Right lobe of liver (tissue), 6 donors: ENCODE results near the gene PLIN3. TPM values are rescaled to one million over a fixed set of nuclear protein-coding genes. Genes with fewer than 3 reads are reported as not detected.
"Not testable (repeated sequence)": the region's sequence is repeated elsewhere in the genome, so short reads cannot be mapped to it uniquely, and the experiment has no call there.

Experiments
- ATAC-seq, 4 donors: fragments of 200-7000 bp; cut with Tn5 transposase; one replicate each; pipeline ENCODE4 v1.9.1; 2020; ENCODE audit warnings: mild to moderate bottlenecking in 4 of 4, moderate library complexity in 4 of 4
- DNase-seq, 3 donors: peaks; one replicate each; pipeline ENCODE4 v3.0.0-alpha.2; 2020
- H3K27ac ChIP-seq, 3 donors: fragments of 200-600 bp; one replicate each; pipeline ENCODE4 v1.8.0; 2022
- H3K27me3 ChIP-seq, 2 donors: fragments of 200-600 bp; one replicate each; pipeline ENCODE4 v1.8.0; 2022
- H3K36me3 ChIP-seq, 4 donors: fragments of 200-600 bp; sonication (generic) in 1 of 4; one replicate each; pipeline versions ENCODE4 v1.5.1 to v1.8.0; 2017 to 2022; ENCODE audit warnings: control low read depth in 1 of 4
- H3K4me1 ChIP-seq, 4 donors: fragments of 200-600 bp; sonication (generic) in 1 of 4; one replicate each; pipeline versions ENCODE4 v1.5.1 to v1.8.0; 2017 to 2022; ENCODE audit warnings: control low read depth in 1 of 4
- H3K4me3 ChIP-seq, 3 donors: fragments of 200-600 bp; one replicate each; pipeline ENCODE4 v1.8.0; 2022
- H3K9me3 ChIP-seq, 4 donors: fragments of 200-600 bp; sonication (generic) in 1 of 4; one replicate each; pipeline versions ENCODE4 v1.5.1 to v1.8.0; 2017 to 2022; ENCODE audit warnings: control low read depth in 1 of 4
- CTCF ChIP-seq, 4 donors: fragments of 200-600 bp in 3 of 4; fragments of 450-650 bp in 1 of 4; IDR thresholded peaks; one replicate each; pipeline versions ENCODE4 v1.5.1 to v1.8.0; 2016 to 2022; ENCODE audit warnings: antibody characterized with exemption in 4 of 4, mild to moderate bottlenecking in 2 of 4
- POLR2A ChIP-seq: fragments of 450-650 bp; IDR thresholded peaks from one replicate; pipeline ENCODE4 v1.6.1; 2017; ENCODE audit warnings: antibody characterized with exemption, mild to moderate bottlenecking
- WGBS: methylation state at CpG from one replicate; pipeline ENCODE4 v1.1.6; 2018; ENCODE audit warnings: low coverage, low lambda C conversion rate; ENCODE audit not compliant: insufficient coverage; ENCODE audit errors: missing lambda C conversion rate; 5-methylcytosine and 5-hydroxymethylcytosine counted together
- intact Hi-C, 2 donors: fragments of 100-400 bp; cut with DNase I; formaldehyde crosslinking; loops; one replicate each; pipeline versions ENCODE4 v1.11.2 to v1.14.1; 2022
- total RNA-seq, 6 experiments: library from RNA; depleted of rRNA in 2 of 6; stranded (reverse); fragments of >200 nt in 2 of 6; fragmentation: NEBNext Ultra II Directional in 3 of 6; extraction: Animal tissue kit (Norgen Biotek cat#: 25700) in 3 of 6; gene quantifications; one replicate each; pipeline versions ENCODE4 v1.1.0 to v1.2.4, GENCODE V29; 2016 to 2023
- donor health status: DM: no; HTN: yes; CAD: no.
- donor health status: DM: no; HTN: no; CAD: no.
- donor health status: DM: no; HTN: no; CAD: no.
- donor health status: DM: no; HTN: yes; CAD: no.
- donor health status: DM: no; HTN: yes; CAD: no.

Gene PLIN3
- total RNA-seq, 6 experiments from 2014 or later: 10.8 to 53.9 (median 19.6) TPM

GRCh38 chr19:4906963-4907362 lies 39.5 kb upstream of the PLIN3 start:
- WGBS: 80% methylated on average over 5 of the region's 8 CpGs
- no peaks in the 10 kb centered on the region for H3K9me3 ChIP-seq
- H3K4me1 ChIP-seq: peaks cover 0 to 13% (median 0%) of the 10 kb centered on the region in 4 donors
- no peaks in the 10 kb centered on the region for H3K36me3 ChIP-seq
- H3K27ac ChIP-seq: no peak overlapping the region
- no peak for TF ChIP-seq POLR2A
- TF ChIP-seq CTCF (IDR thresholded peaks at IDR 0.05): no peak
- ATAC-seq (no peak), DNase-seq (no peak)
- intact Hi-C loops: no loop called here
- no peak overlapping the region for H3K4me3 ChIP-seq
- no peaks in the 10 kb centered on the region for H3K27me3 ChIP-seq

- H3K27me3 ChIP-seq: no peaks in the 10 kb centered on the region
- no peaks in the 10 kb centered on the region for H3K9me3 ChIP-seq
- intact Hi-C loops: no loop called here
- no peak overlapping the region for H3K27ac ChIP-seq
- TF ChIP-seq POLR2A: no peak
- TF ChIP-seq CTCF (IDR thresholded peaks at IDR 0.05): no peak
- WGBS: 24% methylated on average over 3 of the region's 3 CpGs
- H3K36me3 ChIP-seq: no peaks in the 10 kb centered on the region
- H3K4me1 ChIP-seq: peaks cover 0 to 4% (median 0%) of the 10 kb centered on the region in 4 donors
- DNase-seq (peak in 1 of 3 donors; percentile 37), ATAC-seq (peak; percentile 40 to 94 (median 72))
- H3K4me3 ChIP-seq: no peak overlapping the region
These were observed 37.0 kb upstream of the PLIN3 start for GRCh38 chr19:4904481-4904880.

GRCh38 chr19:4902796-4903195 lies 35.3 kb upstream of the PLIN3 start, which contains the start of gene ARRDC5:
Gene ARRDC5 (minus strand): TSS chr19:4902896. CDS start chr19:4902825, 71 bp downstream.
- intact Hi-C loops: no loop called here

GRCh38 chr19:4900879-4901278 lies 33.4 kb upstream of the PLIN3 start:
- H3K4me3 ChIP-seq, intact Hi-C loops, DNase-seq, H3K27ac ChIP-seq, H3K9me3 ChIP-seq, H3K4me1 ChIP-seq, H3K36me3 ChIP-seq, H3K27me3 ChIP-seq, ATAC-seq: not testable (repeated sequence)
- 53% methylated on average over 13 of the region's 13 CpGs for WGBS

More at GRCh38 chr19:4902796-4903195, 35.3 kb upstream of the PLIN3 start, which contains the start of gene ARRDC5:
- no peak within 1 kb of the TSS for H3K4me3 ChIP-seq
- no peak within 1 kb of the TSS for H3K27ac ChIP-seq
- no peak for TF ChIP-seq CTCF (IDR thresholded peaks at IDR 0.05)
- no peak for TF ChIP-seq POLR2A
- 71% methylated on average over 6 of the region's 7 CpGs for WGBS
- H3K27me3 ChIP-seq: no peaks in the 10 kb centered on the region
- H3K36me3 ChIP-seq: no peaks in the 10 kb centered on the region
- ATAC-seq (no peak), DNase-seq (no peak)
- no peaks in the 10 kb centered on the region for H3K9me3 ChIP-seq
- H3K4me1 ChIP-seq: no peaks in the 10 kb centered on the region

- intact Hi-C loops: no loop called here
- ATAC-seq: no peak
These were observed 29.7 kb upstream of the PLIN3 start for GRCh38 chr19:4897146-4897545.

More at GRCh38 chr19:4897146-4897545, 29.7 kb upstream of the PLIN3 start:
- DNase-seq: no peak
- Histone ChIP-seq H3K36me3 (no peaks in the 10 kb centered on the region), H3K27me3 (no peaks in the 10 kb centered on the region), H3K27ac (no peak overlapping the region), H3K4me3 (no peak overlapping the region), H3K9me3 (no peaks in the 10 kb centered on the region), H3K4me1 (no peaks in the 10 kb centered on the region)
- TF ChIP-seq POLR2A (no peak), CTCF (IDR thresholded peaks at IDR 0.05) (no peak)
- 100% methylated on average over 5 of the region's 7 CpGs for WGBS
